GM21447 (cell line): ENCODE results near the gene BANF1.
A peak's percentile ranks its signal among the peaks of the same experiment; 100 is the strongest.

ENCODE experiments used
- ATAC-seq: cut with Tn5 transposase; IDR thresholded peaks from one replicate; pipeline ENCODE4 v1.9.1; 2021; ENCODE audit not compliant: unreplicated experiment

Gene BANF1

DNA sequence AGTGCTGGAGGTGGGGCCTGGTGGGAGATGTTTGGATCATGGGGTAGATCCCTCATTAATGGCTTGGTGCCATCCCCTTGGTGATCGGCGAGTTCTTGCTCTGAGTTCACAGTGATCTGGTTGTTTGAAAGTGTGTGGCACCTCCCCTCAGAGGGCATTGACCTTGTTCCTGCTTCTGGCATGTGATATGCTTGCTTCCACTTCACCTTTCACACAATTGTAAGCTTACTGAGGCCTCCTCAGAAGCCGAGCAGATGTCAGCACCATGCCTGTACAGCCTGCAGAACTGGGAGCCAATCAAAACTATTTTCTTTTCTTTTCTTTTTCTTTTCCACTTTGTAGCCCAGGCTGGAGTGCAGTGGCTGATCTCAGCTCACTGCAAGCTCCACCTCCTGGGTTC lies 35.0 kb downstream of the BANF1 start:
- ATAC-seq: no peak

DNA sequence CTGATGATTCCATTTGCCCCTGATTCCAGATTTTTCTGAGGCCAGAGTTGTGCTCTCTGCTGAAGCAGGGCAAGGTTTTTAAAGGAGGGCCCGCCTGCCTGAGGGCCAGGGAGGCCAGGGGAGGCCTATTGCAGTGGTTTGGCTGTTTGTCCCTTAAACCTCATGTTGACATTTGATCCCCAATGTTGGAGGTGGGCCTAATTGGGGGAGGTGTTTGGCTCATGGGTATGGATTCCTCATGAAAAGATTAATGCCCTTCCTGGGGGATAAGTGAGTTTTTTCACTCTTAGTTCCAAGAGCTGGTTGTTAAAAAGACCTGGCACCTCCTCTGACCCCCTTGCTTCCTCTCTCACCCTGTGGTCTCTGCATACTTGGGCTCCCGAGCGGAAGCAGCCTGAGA lies 37.5 kb downstream of the BANF1 start:
- ATAC-seq: no peak

GRCh38 chr11:66042227-66042995 lies 40.1 kb downstream of the BANF1 start:
- ATAC-seq: no peak

DNA sequence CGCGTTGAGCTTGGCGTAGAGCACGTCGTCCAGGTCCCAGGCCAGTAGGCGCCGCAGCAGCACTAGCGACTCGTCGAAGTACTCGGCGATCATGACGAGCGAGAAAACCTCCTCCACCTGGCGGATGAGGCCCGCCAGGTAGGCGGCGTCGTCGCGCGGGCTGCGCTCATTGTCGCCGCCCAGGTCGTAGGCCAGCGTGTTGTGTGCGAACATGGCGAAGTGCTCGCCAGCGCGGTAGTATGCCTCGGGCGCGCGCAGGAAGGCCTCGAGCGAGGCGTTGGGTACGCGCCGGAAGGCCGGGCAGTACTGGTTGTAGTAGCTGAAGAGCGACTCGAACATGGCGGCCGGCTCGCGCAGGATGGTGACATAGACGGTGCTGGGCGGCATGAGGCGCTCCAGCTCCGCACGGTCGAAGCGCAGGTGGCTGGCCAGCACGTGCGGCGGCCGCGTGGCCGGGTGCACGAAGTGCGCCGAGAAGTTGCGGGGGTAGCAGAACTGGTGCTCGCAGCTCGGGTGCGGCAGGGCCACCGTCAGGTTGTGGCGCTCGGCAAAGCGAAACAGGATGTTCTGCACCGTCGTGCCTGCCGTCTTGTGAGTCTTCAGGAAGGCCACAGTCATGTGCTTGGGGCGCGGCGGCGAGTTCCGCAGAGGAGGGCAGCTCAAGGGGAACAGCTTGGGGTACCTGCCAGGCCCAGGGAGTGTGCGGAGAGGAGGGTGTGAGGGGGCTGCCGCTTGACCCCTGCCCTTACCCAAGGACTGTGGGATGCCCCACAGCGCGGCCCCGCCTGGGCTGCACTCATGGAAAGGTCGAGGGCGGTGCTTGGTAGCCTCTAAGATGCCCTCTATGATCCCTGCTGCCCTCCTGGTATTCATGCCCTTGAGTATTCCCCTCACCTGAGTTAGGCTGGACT lies 40.9 kb downstream of the BANF1 start:
- no peak for ATAC-seq

DNA sequence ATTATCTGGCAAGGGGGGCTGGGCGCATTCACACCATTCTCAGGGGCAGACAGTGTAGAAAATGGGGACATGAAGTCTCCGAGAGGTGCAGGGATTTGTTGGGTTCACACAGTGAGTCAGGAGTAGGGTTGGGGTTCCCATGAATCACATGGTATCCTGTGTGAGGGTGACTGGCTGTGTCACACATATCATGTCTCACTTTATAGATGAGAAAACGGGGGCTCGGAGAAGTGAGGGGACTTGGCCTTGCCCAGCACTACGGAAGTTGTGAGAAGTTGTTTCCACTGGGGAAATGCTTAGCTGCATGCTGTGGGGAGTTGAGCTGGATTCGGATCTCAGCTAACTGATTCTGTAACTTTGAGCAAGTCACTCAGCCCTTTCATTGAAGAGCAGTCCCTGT lies 42.5 kb downstream of the BANF1 start:
- ATAC-seq: no peak

DNA sequence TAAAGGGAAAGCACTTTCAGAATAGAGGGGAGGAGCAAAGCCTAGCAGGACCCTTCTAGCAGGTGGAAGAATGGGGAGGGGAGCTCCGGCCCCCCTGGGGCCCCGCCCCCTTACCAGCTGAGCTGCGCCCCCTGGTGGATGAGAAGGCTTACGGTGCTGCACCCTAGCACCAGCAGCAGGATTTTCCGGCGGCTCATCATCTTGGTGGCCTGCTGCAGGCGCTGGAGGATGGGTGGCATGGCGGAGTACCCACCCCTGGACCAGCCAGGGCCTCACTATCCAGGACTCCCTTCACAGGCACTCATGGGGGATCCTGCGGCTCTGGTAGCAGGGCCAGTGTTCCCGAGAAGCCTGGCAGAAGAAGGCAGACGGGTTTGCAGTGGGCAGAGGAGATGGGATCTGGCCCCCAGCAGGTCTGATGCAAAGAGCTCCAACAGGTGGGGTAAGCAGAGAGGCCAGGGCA lies 42.9 kb downstream of the BANF1 start:
- peak; percentile 75 for ATAC-seq

DNA sequence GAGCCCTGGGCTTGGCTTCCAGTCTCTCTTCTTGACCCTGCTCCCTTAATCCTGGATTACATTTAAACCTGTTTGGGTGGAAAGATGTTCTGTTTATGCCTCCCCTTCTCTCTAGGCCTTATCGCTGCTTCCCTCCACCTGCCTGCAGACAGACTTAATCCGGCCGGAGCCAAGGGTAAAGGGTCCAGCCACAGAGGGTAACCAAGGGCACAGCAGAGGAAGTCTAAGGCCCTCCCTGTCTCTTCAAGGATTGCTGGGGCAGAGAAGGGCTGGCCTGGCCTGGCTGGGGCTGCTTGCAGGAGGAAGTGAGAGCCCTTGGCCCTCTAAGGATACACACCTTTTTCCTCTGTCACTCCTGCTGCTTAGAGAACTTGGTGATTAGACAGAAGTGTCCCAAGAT lies 44.6 kb downstream of the BANF1 start:
- ATAC-seq: no peak

- no peak for ATAC-seq
Measured at GRCh38 chr11:66047541-66048365, 45.5 kb downstream of the BANF1 start.

DNA sequence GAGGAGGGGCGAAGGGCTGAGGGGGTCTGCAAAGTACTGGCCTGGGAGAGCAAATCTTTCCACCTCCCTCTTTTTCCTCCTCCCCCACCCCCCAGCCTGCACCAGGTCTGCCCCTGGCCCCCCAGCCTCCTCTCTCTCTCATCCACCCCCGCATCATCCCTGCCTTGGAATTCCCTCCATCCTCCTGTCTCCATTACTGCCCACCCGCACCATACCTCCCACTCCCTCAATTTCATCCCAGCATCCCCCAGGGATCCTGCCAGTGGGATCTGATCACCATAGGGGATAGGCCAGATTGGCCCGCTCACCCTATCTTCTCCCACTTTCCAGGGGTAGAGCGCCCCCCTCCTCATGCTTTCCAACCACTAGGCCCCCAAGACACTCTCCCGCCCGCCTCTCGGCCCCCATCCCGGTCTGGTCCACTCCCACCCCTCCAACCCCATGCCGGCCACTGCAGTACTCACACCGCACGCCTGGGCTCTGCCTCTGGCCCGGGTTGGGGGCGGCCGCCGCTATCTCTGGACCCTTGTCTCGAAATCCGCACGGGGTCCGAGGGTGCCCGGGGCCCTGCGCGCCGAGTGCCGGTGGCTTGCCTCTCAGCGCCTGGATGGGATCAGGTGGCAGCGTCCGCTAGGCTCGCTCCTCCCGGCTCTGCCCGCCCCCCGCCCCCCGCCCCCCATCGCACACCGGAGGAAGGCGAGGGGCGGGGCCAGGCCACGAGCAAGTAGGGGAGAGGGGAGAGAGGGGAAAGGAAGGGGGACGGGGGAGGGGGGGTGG lies 46.4 kb downstream of the BANF1 start, which contains the start of gene GAL3ST3:
TSS of gene GAL3ST3 (minus strand) at position 615 of the 777 bp plus-strand sequence. CDS start 3,746 bp downstream, outside the sequence.
- ATAC-seq: no peak

GRCh38 chr11:66050581-66051231 lies 48.4 kb downstream of the BANF1 start:
- ATAC-seq: no peak

- no peak for ATAC-seq
Measured at GRCh38 chr11:66051371-66051765, 49.1 kb downstream of the BANF1 start.

- peak; percentile 96 for ATAC-seq
Measured at GRCh38 chr11:66051766-66052663, 49.7 kb downstream of the BANF1 start, which contains the start of gene SF3B2. TSS of gene SF3B2 (plus strand) at chr11:66052364. CDS start at chr11:66052385, 21 bp downstream.

GRCh38 chr11:66052664-66052982 lies 50.3 kb downstream of the BANF1 start:
- no peak for ATAC-seq
